Neural progenitor cell (in vitro differentiated cells): Measurements from ENCODE around the gene QSOX2. TPM values are rescaled to one million over a fixed set of nuclear protein-coding genes. Genes with fewer than 3 reads are reported as not detected.
A peak's percentile ranks its signal among the peaks of the same experiment; 100 is the strongest.

ENCODE experiments used
- DNase-seq: peaks from one replicate; pipeline ENCODE4 v3.0.0-alpha.2; 2016; ENCODE audit warnings: low spot score
- H2AFZ ChIP-seq: fragments of 200-600 bp; sonication (generic); replicated peaks from 2 replicates; pipeline ENCODE4 v1.6.1; 2016; ENCODE audit warnings: antibody characterized with exemption
- H3F3A ChIP-seq: fragments of 200-600 bp; sonication (generic); 2 replicates; pipeline ENCODE4 v1.6.1; 2016; ENCODE audit warnings: antibody characterized with exemption, low read depth
- H3K27ac ChIP-seq: fragments of 200-600 bp; sonication (generic); 2 replicates; pipeline ENCODE4 v1.5.1; 2016; ENCODE audit warnings: mild to moderate bottlenecking
- H3K27me3 ChIP-seq: fragments of 200-600 bp; sonication (generic); 2 replicates; pipeline ENCODE4 v1.6.1; 2016; ENCODE audit warnings: mild to moderate bottlenecking, moderate library complexity
- H3K36me3 ChIP-seq: fragments of 200-600 bp; sonication (generic); 2 replicates; pipeline ENCODE4 v1.5.1; 2016
- H3K4me1 ChIP-seq: fragments of 200-600 bp; sonication (generic); 2 replicates; pipeline ENCODE4 v1.6.1; 2016; ENCODE audit warnings: mixed run types
- H3K4me2 ChIP-seq: fragments of 200-600 bp; sonication (generic); 2 replicates; pipeline ENCODE4 v1.6.1; 2016
- H3K4me3 ChIP-seq: fragments of 200-600 bp; sonication (generic); 2 replicates; pipeline ENCODE4 v1.5.1; 2016
- H3K79me2 ChIP-seq: fragments of 200-600 bp; sonication (generic); 2 replicates; pipeline ENCODE4 v1.6.1; 2016; ENCODE audit warnings: low read depth
- H3K9ac ChIP-seq: fragments of 200-600 bp; sonication (generic); 2 replicates; pipeline ENCODE4 v1.6.1; 2016
- H3K9me3 ChIP-seq: fragments of 200-600 bp; sonication (generic); 2 replicates; pipeline ENCODE4 v1.5.1; 2016; ENCODE audit warnings: low read depth
- H4K20me1 ChIP-seq: fragments of 200-600 bp; sonication (generic); 2 replicates; pipeline ENCODE4 v1.6.1; 2016; ENCODE audit warnings: low read depth
- H3K27ac Mint-ChIP-seq: 3 replicates; pipeline ENCODE4 v1.8.0; 2021; ENCODE audit warnings: mixed read lengths
- H3K27me3 Mint-ChIP-seq: 2 replicates; pipeline ENCODE4 v1.8.0; 2022; ENCODE audit warnings: low read depth, mild to moderate bottlenecking, inconsistent platforms, moderate library complexity, mixed read lengths; ENCODE audit not compliant: insufficient read depth
- H3K36me3 Mint-ChIP-seq: 3 replicates; pipeline ENCODE4 v1.8.0; 2021; ENCODE audit warnings: mixed read lengths
- H3K4me1 Mint-ChIP-seq: 3 replicates; pipeline ENCODE4 v1.8.0; 2021; ENCODE audit warnings: mixed read lengths
- H3K4me3 Mint-ChIP-seq: 3 replicates; pipeline ENCODE4 v1.8.0; 2021; ENCODE audit warnings: mild to moderate bottlenecking, moderate library complexity, mixed read lengths
- H3K9me3 Mint-ChIP-seq: 3 replicates; pipeline ENCODE4 v1.8.0; 2020; ENCODE audit warnings: mixed read lengths
- CTCF ChIP-seq: fragments of 200-600 bp; sonication (generic); IDR thresholded peaks from 2 replicates; pipeline ENCODE4 v1.5.1; 2017; ENCODE audit warnings: antibody characterized with exemption, mild to moderate bottlenecking
- EZH2 ChIP-seq: fragments of 200-600 bp; sonication (generic); IDR thresholded peaks from 2 replicates; pipeline ENCODE4 v1.6.1; 2017; ENCODE audit warnings: antibody characterized with exemption, mild to moderate bottlenecking, moderate library complexity
- EZH2phosphoT487 ChIP-seq: fragments of 200-600 bp; sonication (generic); IDR thresholded peaks from 2 replicates; pipeline ENCODE4 v1.6.1; 2017; ENCODE audit warnings: antibody characterized with exemption
- total RNA-seq: library from RNA; depleted of rRNA; stranded (reverse); fragments of >200 nt; gene quantifications from 2 replicates; pipeline ENCODE4 v1.2.3, GENCODE V29; 2015; ENCODE audit warnings: low replicate concordance

The QSOX2 gene
- total RNA-seq, 1 donor from 2014 or later: 17.1 TPM

- H3K27me3 Mint-ChIP-seq: peaks cover 58% of the 10 kb centered on the region
- H3K4me3 Mint-ChIP-seq: no peak overlapping the region
- no peaks in the 10 kb centered on the region for H3K9me3 Mint-ChIP-seq
Observed at GRCh38 chr9:136197930-136198604, 47.5 kb downstream of the QSOX2 start.

GRCh38 chr9:136197084-136197875, 48.3 kb downstream of the QSOX2 start:
- no peak for DNase-seq
- no peaks in the 10 kb centered on the region for H3K9me3 Mint-ChIP-seq
- Histone ChIP-seq H4K20me1 (peaks cover 98% of the 10 kb centered on the region), H3F3A (peaks cover 13% of the 10 kb centered on the region), H3K9me3 (no peaks in the 10 kb centered on the region), H3K4me2 (no peak overlapping the region), H3K36me3 (no peaks in the 10 kb centered on the region), H3K4me3 (no peak overlapping the region), H3K27ac (no peak overlapping the region), H3K79me2 (no peaks in the 10 kb centered on the region), H2AFZ (no peak overlapping the region), H3K27me3 (peaks cover 100% of the 10 kb centered on the region), H3K9ac (no peak overlapping the region), H3K4me1 (peaks cover 16% of the 10 kb centered on the region)
- H3K4me1 Mint-ChIP-seq: peaks cover 2% of the 10 kb centered on the region
- H3K4me3 Mint-ChIP-seq: no peak overlapping the region
- no peaks in the 10 kb centered on the region for H3K36me3 Mint-ChIP-seq
- H3K27ac Mint-ChIP-seq: no peak overlapping the region
- TF ChIP-seq EZH2phosphoT487 (peak; percentile 13), CTCF (no peak), EZH2 (peak; percentile 22)
- H3K27me3 Mint-ChIP-seq: peaks cover 57% of the 10 kb centered on the region

More at GRCh38 chr9:136197930-136198604, 47.5 kb downstream of the QSOX2 start:
- peaks cover 100% of the 10 kb centered on the region for H3K27me3 ChIP-seq
- H3K9ac ChIP-seq: no peak overlapping the region
- H2AFZ ChIP-seq: no peak overlapping the region
- no peak overlapping the region for H3K27ac Mint-ChIP-seq
- DNase-seq: no peak
- H3K79me2 ChIP-seq: no peaks in the 10 kb centered on the region
- no peaks in the 10 kb centered on the region for H3K36me3 Mint-ChIP-seq
- TF ChIP-seq EZH2phosphoT487 (peak; percentile 83), EZH2 (no peak)
- peaks cover 8% of the 10 kb centered on the region for H3K4me1 ChIP-seq
- H3K36me3 ChIP-seq: no peaks in the 10 kb centered on the region
- H3K9me3 ChIP-seq: no peaks in the 10 kb centered on the region
- no peak overlapping the region for H3K27ac ChIP-seq
- H3K4me2 ChIP-seq: peak overlapping the region; percentile 54
- peaks cover 97% of the 10 kb centered on the region for H4K20me1 ChIP-seq
- peaks cover 2% of the 10 kb centered on the region for H3K4me1 Mint-ChIP-seq
- H3F3A ChIP-seq: peaks cover 13% of the 10 kb centered on the region
- peak overlapping the region; percentile 31 for H3K4me3 ChIP-seq

- Histone ChIP-seq H3K79me2 (no peaks in the 10 kb centered on the region), H3K4me1 (peaks cover 19% of the 10 kb centered on the region), H3K27me3 (peaks cover 100% of the 10 kb centered on the region), H3K9me3 (no peaks in the 10 kb centered on the region), H3F3A (peaks cover 13% of the 10 kb centered on the region), H4K20me1 (peaks cover 98% of the 10 kb centered on the region), H3K36me3 (no peaks in the 10 kb centered on the region), H3K4me2 (no peak overlapping the region), H3K27ac (no peak overlapping the region), H3K9ac (no peak overlapping the region), H3K4me3 (no peak overlapping the region), H2AFZ (no peak overlapping the region)
- Mint-ChIP-seq H3K27ac (no peak overlapping the region), H3K4me1 (peaks cover 2% of the 10 kb centered on the region), H3K27me3 (peaks cover 61% of the 10 kb centered on the region), H3K4me3 (peak overlapping the region; percentile 65), H3K9me3 (no peaks in the 10 kb centered on the region), H3K36me3 (no peaks in the 10 kb centered on the region)
- peak; percentile 77 for TF ChIP-seq EZH2phosphoT487
- peak; percentile 88 for TF ChIP-seq EZH2
- TF ChIP-seq CTCF: no peak
- DNase-seq: no peak
Observed at GRCh38 chr9:136196404-136197083, 49.1 kb downstream of the QSOX2 start.
